Large intestine (tissue), 3 donors: ENCODE results near the gene SETD9. TPM values are rescaled to one million over a fixed set of nuclear protein-coding genes. Genes with fewer than 3 reads are reported as not detected.

ENCODE experiments used
- DNase-seq, 2 donors: peaks; one replicate each; pipeline versions ENCODE4 v3.0.0 to v3.0.0-alpha.2; 2013
- H3K27ac ChIP-seq: one replicate; pipeline ENCODE4 v1.5.1; 2013; ENCODE audit warnings: low read length
- H3K27me3 ChIP-seq: 2 replicates; pipeline ENCODE4 v1.6.1; 2013; ENCODE audit warnings: low read length; ENCODE audit not compliant: control insufficient read depth, insufficient read depth
- H3K36me3 ChIP-seq: 2 replicates; pipeline ENCODE4 v1.6.1; 2013; ENCODE audit warnings: low read length; ENCODE audit not compliant: control insufficient read depth, insufficient read depth
- H3K4me1 ChIP-seq: one replicate; pipeline ENCODE4 v1.6.1; 2013; ENCODE audit warnings: low read length; ENCODE audit not compliant: control insufficient read depth, insufficient read depth
- H3K4me3 ChIP-seq: one replicate; pipeline ENCODE4 v1.5.1; 2013; ENCODE audit warnings: low read length
- H3K9me3 ChIP-seq: one replicate; pipeline ENCODE4 v1.6.1; 2013; ENCODE audit warnings: mild to moderate bottlenecking, low read depth, low read length, moderate library complexity; ENCODE audit not compliant: control insufficient read depth
- WGBS: methylation state at CpG from one replicate; pipeline ENCODE4 v1.1.5; 2013; ENCODE audit warnings: low lambda C conversion rate; ENCODE audit not compliant: insufficient coverage; 5-methylcytosine and 5-hydroxymethylcytosine counted together
- polyA plus RNA-seq: library from polyadenylated mRNA; unstranded; fragments of 120-200 nt; gene quantifications from one replicate; pipeline ENCODE4 v1.2.1, GENCODE V29; 2013

Gene SETD9
- polyA plus RNA-seq, 1 donor, result 13.0 TPM

- no CpG with 5 or more reads among the region's 6 CpGs for WGBS
- DNase-seq, result no peak
- Histone ChIP-seq H3K27ac (no peak overlapping the region), H3K4me3 (no peak overlapping the region), H3K9me3 (no peaks in the 10 kb centered on the region), H3K4me1 (no peaks in the 10 kb centered on the region), H3K36me3 (peaks cover 51% of the 10 kb centered on the region), H3K27me3 (no peaks in the 10 kb centered on the region)
Observed at GRCh38 chr5:56922922-56923321, 13.5 kb downstream of the SETD9 start.

- Histone ChIP-seq H3K9me3 (no peaks in the 10 kb centered on the region), H3K36me3 (peaks cover 69% of the 10 kb centered on the region), H3K27me3 (no peaks in the 10 kb centered on the region), H3K4me1 (no peaks in the 10 kb centered on the region), H3K4me3 (no peak overlapping the region), H3K27ac (no peak overlapping the region)
- no CpG with 5 or more reads among the region's 1 CpG for WGBS
- DNase-seq, result no peak
Observed at GRCh38 chr5:56934325-56934724, 24.9 kb downstream of the SETD9 start.

DNA sequence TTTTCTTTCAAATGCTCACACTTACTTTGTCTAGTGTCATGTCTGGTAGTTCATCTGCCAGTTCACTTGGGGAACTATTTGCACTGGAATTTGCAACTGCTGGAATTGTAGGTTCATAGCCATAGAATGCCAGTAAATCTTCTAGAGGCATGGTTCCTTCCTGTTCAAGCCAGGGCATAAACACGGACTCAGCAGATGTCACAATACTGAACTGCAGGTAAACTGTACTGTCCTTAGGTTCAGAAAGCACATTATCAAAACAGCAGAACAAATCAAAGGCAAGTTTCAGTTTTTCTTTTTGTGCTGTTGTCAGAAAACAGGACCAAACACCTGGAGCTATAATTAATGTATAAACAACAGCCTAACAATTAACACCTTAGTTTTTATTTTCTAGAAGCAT, 29.5 kb downstream of the SETD9 start:
- peak; percentile 34 to 60 for DNase-seq
- peak overlapping the region; percentile 55 for H3K27ac ChIP-seq
- peaks cover 77% of the 10 kb centered on the region for H3K36me3 ChIP-seq
- H3K27me3 ChIP-seq, result no peaks in the 10 kb centered on the region
- no peaks in the 10 kb centered on the region for H3K9me3 ChIP-seq
- no peak overlapping the region for H3K4me3 ChIP-seq
- WGBS, result no CpG with 5 or more reads among the region's 1 CpG
- no peaks in the 10 kb centered on the region for H3K4me1 ChIP-seq

DNA sequence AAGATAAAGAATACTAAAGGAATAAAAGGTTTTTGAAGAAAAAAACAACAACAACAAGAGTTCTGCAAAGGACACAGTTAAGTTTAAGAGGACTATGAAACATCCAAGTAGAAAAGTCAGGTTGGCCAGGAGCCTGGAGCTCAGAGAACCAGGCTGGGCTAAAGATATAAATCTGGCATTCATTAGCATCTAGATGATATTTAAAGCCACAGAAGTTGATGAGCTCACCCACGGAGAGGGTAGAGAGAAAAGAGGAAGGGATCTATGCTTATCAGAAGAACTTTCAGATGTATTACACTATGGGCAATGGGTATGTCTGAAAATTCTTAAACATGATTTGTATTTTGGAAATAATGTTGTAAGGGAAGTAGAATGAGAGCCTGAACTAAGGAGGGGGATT, 32.6 kb downstream of the SETD9 start:
- no peaks in the 10 kb centered on the region for H3K9me3 ChIP-seq
- DNase-seq, result no peak
- no peaks in the 10 kb centered on the region for H3K27me3 ChIP-seq
- no peak overlapping the region for H3K27ac ChIP-seq
- peaks cover 59% of the 10 kb centered on the region for H3K36me3 ChIP-seq
- H3K4me1 ChIP-seq, result no peaks in the 10 kb centered on the region
- H3K4me3 ChIP-seq, result no peak overlapping the region
- WGBS, result no CpG with 5 or more reads among the region's 1 CpG

- Histone ChIP-seq H3K36me3 (peaks cover 23% of the 10 kb centered on the region), H3K9me3 (no peaks in the 10 kb centered on the region), H3K4me3 (no peak overlapping the region), H3K4me1 (no peaks in the 10 kb centered on the region), H3K27me3 (no peaks in the 10 kb centered on the region), H3K27ac (no peak overlapping the region)
- no peak for DNase-seq
Observed at GRCh38 chr5:56947052-56947451, 37.7 kb downstream of the SETD9 start.

DNA sequence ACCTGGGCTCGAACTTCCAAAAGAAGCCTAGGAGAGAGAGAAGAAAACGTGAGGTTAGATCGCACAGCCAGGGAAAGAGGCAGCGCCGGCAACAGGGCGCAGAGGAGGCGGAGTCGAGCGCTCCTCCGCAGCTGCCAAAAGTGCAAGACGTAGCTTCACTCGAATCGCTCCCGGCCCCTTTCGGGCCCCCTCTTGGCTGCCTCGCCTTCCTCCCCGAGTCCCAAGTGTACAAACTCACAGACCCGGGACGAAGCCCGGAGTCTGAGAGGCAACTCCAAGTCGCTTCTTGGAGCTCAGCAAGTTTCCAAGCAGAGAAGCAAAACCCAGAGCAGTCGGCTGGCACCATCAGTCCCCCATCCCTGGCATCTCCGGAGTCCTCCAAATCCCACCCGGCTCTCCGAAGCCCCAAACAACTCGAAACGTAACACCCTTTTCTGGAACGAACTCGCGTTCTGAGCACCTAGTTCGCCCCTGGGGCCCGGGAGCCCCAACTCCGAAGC, 41.3 kb downstream of the SETD9 start:
- peak overlapping the region; percentile 67 for H3K27ac ChIP-seq
- DNase-seq, result peak; percentile 48 to 73
- no peaks in the 10 kb centered on the region for H3K27me3 ChIP-seq
- H3K9me3 ChIP-seq, result no peaks in the 10 kb centered on the region
- no CpG with 5 or more reads among the region's 33 CpGs for WGBS
- no peaks in the 10 kb centered on the region for H3K4me1 ChIP-seq
- peak overlapping the region; percentile 68 for H3K4me3 ChIP-seq
- H3K36me3 ChIP-seq, result peaks cover 4% of the 10 kb centered on the region

GRCh38 chr5:56951126-56951945, 41.9 kb downstream of the SETD9 start:
- Histone ChIP-seq H3K9me3 (no peaks in the 10 kb centered on the region), H3K4me3 (peak overlapping the region; percentile 68), H3K4me1 (no peaks in the 10 kb centered on the region), H3K36me3 (peaks cover 4% of the 10 kb centered on the region), H3K27me3 (no peaks in the 10 kb centered on the region), H3K27ac (peak overlapping the region; percentile 67)
- WGBS, result no CpG with 5 or more reads among the region's 85 CpGs
- peak; percentile 26 to 61 for DNase-seq

GRCh38 chr5:56951946-56952691, 42.7 kb downstream of the SETD9 start, which contains the start of gene MIER3:
Gene MIER3 (minus strand): TSS chr5:56952123. CDS start chr5:56952102, 21 bp downstream.
- H3K9me3 ChIP-seq, result no peaks in the 10 kb centered on the region
- H3K4me3 ChIP-seq, result peak within 1 kb of the TSS; percentile 68
- H3K4me1 ChIP-seq, result no peaks in the 10 kb centered on the region
- whole genome bisulfite sequencing, result no CpG with 5 or more reads among the region's 89 CpGs
- H3K27me3 ChIP-seq, result no peaks in the 10 kb centered on the region
- peaks cover 2% of the 10 kb centered on the region for H3K36me3 ChIP-seq
- H3K27ac ChIP-seq, result peak within 1 kb of the TSS; percentile 67
- DNase-seq, result peak; percentile 60 to 85

DNA sequence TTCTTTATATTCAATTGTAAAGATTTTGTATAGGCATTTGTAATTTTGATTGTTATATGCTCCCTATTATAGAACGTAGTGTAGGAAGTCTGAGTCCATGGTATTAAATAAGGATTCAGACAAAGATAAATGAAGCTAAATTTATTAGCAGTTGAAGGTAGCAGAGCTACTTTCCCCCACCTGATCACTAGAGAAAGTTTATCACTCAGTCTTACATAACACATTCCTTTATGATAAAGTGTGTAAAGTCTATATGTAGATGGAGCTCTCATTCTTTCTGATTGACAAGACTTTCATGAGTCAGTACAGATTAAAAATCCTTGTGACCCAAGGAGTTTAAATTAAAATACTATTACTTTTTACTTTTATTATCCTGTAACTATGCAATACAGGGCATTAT, 44.9 kb downstream of the SETD9 start:
- Histone ChIP-seq H3K4me1 (peaks cover 2% of the 10 kb centered on the region), H3K4me3 (no peak overlapping the region), H3K27ac (no peak overlapping the region), H3K9me3 (no peaks in the 10 kb centered on the region), H3K27me3 (no peaks in the 10 kb centered on the region), H3K36me3 (no peaks in the 10 kb centered on the region)
- peak; percentile 24 to 62 for DNase-seq
- WGBS, result no CpG with 5 or more reads among the region's 1 CpG

DNA sequence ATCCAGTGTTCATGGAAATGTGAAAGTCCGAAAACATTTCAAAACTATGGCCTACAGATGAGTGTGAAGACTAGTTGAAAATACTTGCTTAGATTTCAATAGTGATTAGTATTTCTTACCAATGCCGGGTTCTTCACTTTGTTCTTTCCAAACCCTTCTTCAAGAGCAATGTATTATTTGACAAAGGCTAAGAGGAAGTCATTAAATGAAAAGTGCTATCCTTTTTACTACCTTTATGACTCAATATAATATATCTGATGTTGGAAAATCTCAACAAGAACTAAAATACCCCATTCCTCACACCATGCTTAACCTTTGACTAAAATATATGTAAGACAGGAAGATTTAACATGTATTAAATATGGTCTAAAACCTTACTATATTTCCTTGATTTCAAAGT, 49.2 kb downstream of the SETD9 start:
- no peak overlapping the region for H3K4me3 ChIP-seq
- no peaks in the 10 kb centered on the region for H3K9me3 ChIP-seq
- H3K4me1 ChIP-seq, result peaks cover 12% of the 10 kb centered on the region
- WGBS, result 17% methylated on average over 1 of the region's 2 CpGs
- H3K36me3 ChIP-seq, result no peaks in the 10 kb centered on the region
- DNase-seq, result no peak
- H3K27ac ChIP-seq, result no peak overlapping the region
- no peaks in the 10 kb centered on the region for H3K27me3 ChIP-seq
